GM13977 (cell line): ENCODE results near the gene LARGE1.

Experiments
- DNase-seq: peaks from one replicate; pipeline ENCODE4 v3.0.0; 2012; ENCODE audit warnings: low spot score
- CTCF ChIP-seq: IDR thresholded peaks from 2 replicates; pipeline ENCODE4 v1.5.1; 2012; ENCODE audit warnings: mild to moderate bottlenecking, control low read depth; ENCODE audit not compliant: insufficient read depth; ENCODE audit errors: extremely low read depth, missing control alignments
- in situ Hi-C: fragments of 300-500 bp; cut with MboI; formaldehyde crosslinking; loops from one replicate; pipeline ENCODE4 v1.12.0; 2022; ENCODE audit warnings: low sequenced_read_pairs, low pct_unique_long_range_greater_than_20kb, mixed read lengths, inconsistent platforms; ENCODE audit not compliant: unreplicated experiment

LARGE1 gene

GRCh38 chr22:33227791-33228190 lies 692.5 kb downstream of the LARGE1 start:
- DNase-seq = no peak
- TF ChIP-seq CTCF = no peak
- in situ Hi-C loops = no loop called here

GRCh38 chr22:33224841-33225240 lies 695.4 kb downstream of the LARGE1 start:
- TF ChIP-seq CTCF = no peak
- in situ Hi-C loops = no loop called here
- no peak for DNase-seq
